Measurements from ENCODE around the gene INHBC. TPM values are rescaled to one million over a fixed set of nuclear protein-coding genes. Genes with fewer than 3 reads are reported as not detected.
A peak's percentile ranks its signal among the peaks of the same experiment; 100 is the strongest.

INHBC gene
- total RNA-seq, 2 donors from 2014 or later: not detected

- H3K4me3 ChIP-seq: peak overlapping the region; percentile 30
- intact Hi-C loops (cut with DNase I): no loop called here
- H3K9ac ChIP-seq (ENCODE audit: low read depth in 2 of 2, low read length in 2 of 2): peak overlapping the region; percentile 63 to 66
- H3K27ac ChIP-seq: peak overlapping the region; percentile 73
- no peaks in the 10 kb centered on the region for H3K9me3 ChIP-seq
- no peak for TF ChIP-seq CTCF (IDR thresholded peaks at IDR 0.05)
- H3K36me3 ChIP-seq: no peaks in the 10 kb centered on the region
- no peaks in the 10 kb centered on the region for H3K4me1 ChIP-seq
- peaks cover 37% of the 10 kb centered on the region for H3K27me3 ChIP-seq
- DNase-seq: no peak
These were observed 41.8 kb downstream of the INHBC start for GRCh38 chr12:57476162-57476992.

GRCh38 chr12:57476993-57477709 lies 42.6 kb downstream of the INHBC start:
- intact Hi-C loops (cut with DNase I): no loop called here
- Histone ChIP-seq H3K36me3 (no peaks in the 10 kb centered on the region), H3K4me3 (peak overlapping the region; percentile 30), H3K9ac (ENCODE audit: low read depth in 2 of 2, low read length in 2 of 2) (peak overlapping the region; percentile 63 to 66), H3K4me1 (no peaks in the 10 kb centered on the region), H3K27ac (peak overlapping the region; percentile 73), H3K9me3 (no peaks in the 10 kb centered on the region), H3K27me3 (peaks cover 37% of the 10 kb centered on the region)
- no peak for DNase-seq
- TF ChIP-seq CTCF (IDR thresholded peaks at IDR 0.05): no peak

- Histone ChIP-seq H3K27ac (peak overlapping the region; percentile 73), H3K4me3 (peak overlapping the region; percentile 30), H3K36me3 (no peaks in the 10 kb centered on the region), H3K4me1 (no peaks in the 10 kb centered on the region), H3K27me3 (peaks cover 35% of the 10 kb centered on the region), H3K9me3 (no peaks in the 10 kb centered on the region), H3K9ac (ENCODE audit: low read depth in 2 of 2, low read length in 2 of 2) (peak overlapping the region; percentile 63 to 68)
- no peak for TF ChIP-seq CTCF (IDR thresholded peaks at IDR 0.05)
- no peak for DNase-seq
- intact Hi-C loops (cut with DNase I): no loop called here
These were observed 43.4 kb downstream of the INHBC start for GRCh38 chr12:57477710-57478681.

GRCh38 chr12:57479043-57479375 lies 44.4 kb downstream of the INHBC start:
- Histone ChIP-seq H3K36me3 (no peaks in the 10 kb centered on the region), H3K4me3 (no peak overlapping the region), H3K9me3 (no peaks in the 10 kb centered on the region), H3K27ac (peak overlapping the region; percentile 73), H3K27me3 (peaks cover 25% of the 10 kb centered on the region), H3K9ac (ENCODE audit: low read depth in 2 of 2, low read length in 2 of 2) (peak overlapping the region; percentile 31 to 46), H3K4me1 (no peaks in the 10 kb centered on the region)
- no peak for TF ChIP-seq CTCF (IDR thresholded peaks at IDR 0.05)
- intact Hi-C loops (cut with DNase I): no loop called here
- DNase-seq: no peak
